ENCODE data around the gene KRT10. TPM values are rescaled to one million over a fixed set of nuclear protein-coding genes. Genes with fewer than 3 reads are reported as not detected.

Gene KRT10
- total RNA-seq, 2 donors from 2014 or later, result 5.8 to 23.6 TPM

DNA sequence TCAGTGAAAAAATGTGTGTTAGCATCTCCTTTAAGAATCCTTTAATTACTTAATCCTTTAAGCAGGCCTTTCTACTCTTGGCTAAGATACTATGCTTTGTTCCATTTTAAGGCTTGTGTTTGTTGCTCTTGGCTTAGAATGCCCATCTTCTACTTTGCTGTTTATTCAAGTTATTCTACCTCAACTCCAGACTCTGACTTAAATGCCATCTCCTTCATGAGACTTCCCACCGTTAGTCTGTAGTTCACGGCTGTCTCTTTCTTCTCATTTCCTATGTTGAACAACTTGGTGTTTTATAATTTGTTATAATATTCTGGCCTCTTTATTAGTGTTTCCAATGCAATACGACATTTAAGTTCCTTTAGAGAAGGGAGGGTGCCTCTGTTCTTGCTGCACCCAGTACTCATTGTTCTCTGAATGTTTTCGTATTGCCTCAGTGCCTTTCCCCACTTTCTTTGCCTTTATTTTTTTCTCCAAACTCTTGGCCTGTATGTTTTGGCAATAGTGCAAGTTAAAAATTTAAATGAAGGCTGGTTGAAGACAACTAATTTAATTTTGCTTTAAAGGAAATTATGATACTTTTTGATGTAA, 6.1 kb upstream of the KRT10 start:
- TF ChIP-seq POLR2A (IDR thresholded peaks at IDR 0.05), result no peak
- peak; percentile 71 for TF ChIP-seq POLR2AphosphoS5 (IDR thresholded peaks at IDR 0.05)
- H3K27me3 ChIP-seq (replicated peaks; ENCODE audit: insufficient read depth), result no peaks in the 10 kb centered on the region
- 37% methylated on average over 4 of the region's 4 CpGs for WGBS
- no peaks in the 10 kb centered on the region for H3K4me1 ChIP-seq (replicated peaks)
- no peak for DNase-seq (ENCODE audit: low spot score)
- intact Hi-C loops (cut with DNase I), result no loop called here
- H3K9me3 ChIP-seq, result no peaks in the 10 kb centered on the region
- no peaks in the 10 kb centered on the region for H3K36me3 ChIP-seq
- peak overlapping the region; percentile 61 to 74 for H3K27ac ChIP-seq
- no peak overlapping the region for H3K4me3 ChIP-seq

DNA sequence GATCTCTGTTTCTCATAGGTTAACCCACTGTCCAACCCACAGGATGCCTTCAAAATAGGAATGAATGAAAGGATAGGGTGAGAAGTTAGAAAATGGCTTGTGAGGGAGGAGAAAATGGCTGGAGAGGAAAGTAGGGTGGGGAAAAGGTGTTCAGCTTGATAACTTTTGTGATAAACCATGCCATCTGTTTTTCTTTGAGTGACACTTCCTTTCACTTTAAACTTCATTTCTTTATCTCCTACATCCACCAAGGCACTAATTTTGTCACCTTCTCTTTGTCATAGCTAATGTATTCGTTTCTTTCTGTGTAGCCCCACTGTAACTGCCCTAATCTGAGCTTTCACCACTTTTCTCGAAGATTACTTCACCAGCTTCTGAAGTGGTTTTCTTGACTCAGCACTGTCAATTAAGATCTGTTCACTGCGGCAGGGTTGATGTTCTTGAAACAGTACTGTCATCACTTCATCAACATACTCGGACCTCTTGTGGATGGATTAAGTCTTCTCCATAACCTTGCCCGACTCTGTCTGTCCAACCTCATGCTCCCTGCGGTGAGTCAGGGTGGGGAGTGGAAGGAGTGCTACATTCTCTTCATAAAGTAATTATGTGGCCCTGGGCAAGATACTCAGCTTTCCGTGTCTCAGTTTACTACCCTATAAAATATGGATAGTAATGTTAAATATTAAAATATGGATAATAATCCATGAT, 5.5 kb upstream of the KRT10 start:
- intact Hi-C loops (cut with DNase I), result no loop called here
- no peak for DNase-seq (ENCODE audit: low spot score)
- peak overlapping the region; percentile 61 to 74 for H3K27ac ChIP-seq
- no peak for TF ChIP-seq POLR2A (IDR thresholded peaks at IDR 0.05)
- TF ChIP-seq, protein P1, sequence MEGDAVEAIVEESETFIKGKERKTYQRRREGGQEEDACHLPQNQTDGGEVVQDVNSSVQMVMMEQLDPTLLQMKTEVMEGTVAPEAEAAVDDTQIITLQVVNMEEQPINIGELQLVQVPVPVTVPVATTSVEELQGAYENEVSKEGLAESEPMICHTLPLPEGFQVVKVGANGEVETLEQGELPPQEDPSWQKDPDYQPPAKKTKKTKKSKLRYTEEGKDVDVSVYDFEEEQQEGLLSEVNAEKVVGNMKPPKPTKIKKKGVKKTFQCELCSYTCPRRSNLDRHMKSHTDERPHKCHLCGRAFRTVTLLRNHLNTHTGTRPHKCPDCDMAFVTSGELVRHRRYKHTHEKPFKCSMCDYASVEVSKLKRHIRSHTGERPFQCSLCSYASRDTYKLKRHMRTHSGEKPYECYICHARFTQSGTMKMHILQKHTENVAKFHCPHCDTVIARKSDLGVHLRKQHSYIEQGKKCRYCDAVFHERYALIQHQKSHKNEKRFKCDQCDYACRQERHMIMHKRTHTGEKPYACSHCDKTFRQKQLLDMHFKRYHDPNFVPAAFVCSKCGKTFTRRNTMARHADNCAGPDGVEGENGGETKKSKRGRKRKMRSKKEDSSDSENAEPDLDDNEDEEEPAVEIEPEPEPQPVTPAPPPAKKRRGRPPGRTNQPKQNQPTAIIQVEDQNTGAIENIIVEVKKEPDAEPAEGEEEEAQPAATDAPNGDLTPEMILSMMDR (IDR thresholded peaks at IDR 0.05), result no peak
- TF ChIP-seq POLR2AphosphoS5 (IDR thresholded peaks at IDR 0.05), result no peak
- 63% methylated on average over 7 of the region's 7 CpGs for WGBS
- no peaks in the 10 kb centered on the region for H3K9me3 ChIP-seq
- no peaks in the 10 kb centered on the region for H3K27me3 ChIP-seq (replicated peaks; ENCODE audit: insufficient read depth)
- H3K36me3 ChIP-seq, result no peaks in the 10 kb centered on the region
- H3K4me3 ChIP-seq, result no peak overlapping the region
- H3K4me1 ChIP-seq (replicated peaks), result no peaks in the 10 kb centered on the region

DNA sequence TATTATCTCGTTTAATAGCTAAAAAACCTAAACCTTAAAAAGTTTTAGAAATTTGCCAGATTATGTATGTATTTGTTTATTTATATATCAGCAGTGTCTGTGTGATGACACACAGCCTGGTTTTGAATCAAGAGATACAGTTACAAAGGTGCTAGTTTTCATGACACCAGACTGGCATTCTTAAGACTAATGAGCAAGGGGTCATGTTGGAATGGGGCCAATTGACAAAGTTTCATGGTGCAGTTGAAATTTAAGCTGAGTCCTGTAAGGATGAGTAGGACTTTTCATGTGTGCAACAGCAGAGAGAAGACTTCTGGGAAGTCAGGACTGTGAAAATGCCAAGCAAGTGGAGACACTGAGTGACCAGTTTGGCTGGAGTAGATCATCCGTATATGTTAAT, 3.2 kb upstream of the KRT10 start:
- DNase-seq (ENCODE audit: low spot score), result no peak
- Histone ChIP-seq H3K27ac (no peak overlapping the region), H3K4me3 (no peak overlapping the region), H3K4me1 (replicated peaks) (no peaks in the 10 kb centered on the region), H3K36me3 (no peaks in the 10 kb centered on the region), H3K27me3 (replicated peaks; ENCODE audit: insufficient read depth) (no peaks in the 10 kb centered on the region), H3K9me3 (no peaks in the 10 kb centered on the region)
- WGBS, result 70% methylated on average over 2 of the region's 2 CpGs
- intact Hi-C loops (cut with DNase I), result no loop called here
- TF ChIP-seq POLR2A (IDR thresholded peaks at IDR 0.05) (no peak), POLR2AphosphoS5 (IDR thresholded peaks at IDR 0.05) (no peak)
- TF ChIP-seq, protein P1 (IDR thresholded peaks at IDR 0.05), result no peak

- no peaks in the 10 kb centered on the region for H3K36me3 ChIP-seq
- H3K4me1 ChIP-seq (replicated peaks), result no peaks in the 10 kb centered on the region
- intact Hi-C loops (cut with DNase I), result no loop called here
- H3K27me3 ChIP-seq (replicated peaks; ENCODE audit: insufficient read depth), result no peaks in the 10 kb centered on the region
- H3K27ac ChIP-seq, result no peak overlapping the region
- 82% methylated on average over 1 of the region's 1 CpG for WGBS
- H3K9me3 ChIP-seq, result no peaks in the 10 kb centered on the region
- TF ChIP-seq, protein P1 (IDR thresholded peaks at IDR 0.05), result no peak
- no peak for TF ChIP-seq POLR2A (IDR thresholded peaks at IDR 0.05)
- no peak for TF ChIP-seq POLR2AphosphoS5 (IDR thresholded peaks at IDR 0.05)
- DNase-seq (ENCODE audit: low spot score), result no peak
- H3K4me3 ChIP-seq, result no peak overlapping the region
Measured at GRCh38 chr17:40824015-40824832, 1.8 kb upstream of the KRT10 start.

GRCh38 chr17:40821536-40821935, 878 bp downstream of the KRT10 start:
- no peak overlapping the region for H3K4me3 ChIP-seq
- peak; percentile 8 for TF ChIP-seq POLR2AphosphoS5 (IDR thresholded peaks at IDR 0.05)
- TF ChIP-seq POLR2A (IDR thresholded peaks at IDR 0.05), result no peak
- peaks cover 5% of the 10 kb centered on the region for H3K4me1 ChIP-seq (replicated peaks)
- intact Hi-C loops (cut with DNase I), result no loop called here
- no peaks in the 10 kb centered on the region for H3K9me3 ChIP-seq
- H3K27me3 ChIP-seq (replicated peaks; ENCODE audit: insufficient read depth), result no peaks in the 10 kb centered on the region
- peak overlapping the region; percentile 17 to 30 for H3K27ac ChIP-seq
- no peaks in the 10 kb centered on the region for H3K36me3 ChIP-seq
- no peak for DNase-seq (ENCODE audit: low spot score)

Data from prostate gland (tissue), 2 donors.